KOPT-K1 (cell line): ENCODE measurements around the gene CRELD2.

Source experiments
- H3K27ac ChIP-seq: fragments of 200-600 bp; sonication (generic); 2 replicates; pipeline ENCODE4 v1.5.1; 2016; ENCODE audit warnings: antibody characterized with exemption, mild to moderate bottlenecking, low read depth, low read length; ENCODE audit not compliant: poor library complexity, severe bottlenecking
- H3K36me3 ChIP-seq: fragments of 200-600 bp; sonication (generic); 2 replicates; pipeline ENCODE4 v1.5.1; 2017; ENCODE audit warnings: antibody characterized with exemption, mild to moderate bottlenecking, low read length, moderate library complexity; ENCODE audit not compliant: insufficient read depth
- H3K9me3 ChIP-seq: fragments of 200-600 bp; sonication (generic); 2 replicates; pipeline ENCODE4 v1.5.1; 2017; ENCODE audit warnings: antibody characterized with exemption, low read length, mild to moderate bottlenecking; ENCODE audit not compliant: insufficient read depth, poor library complexity, severe bottlenecking

Gene CRELD2

DNA sequence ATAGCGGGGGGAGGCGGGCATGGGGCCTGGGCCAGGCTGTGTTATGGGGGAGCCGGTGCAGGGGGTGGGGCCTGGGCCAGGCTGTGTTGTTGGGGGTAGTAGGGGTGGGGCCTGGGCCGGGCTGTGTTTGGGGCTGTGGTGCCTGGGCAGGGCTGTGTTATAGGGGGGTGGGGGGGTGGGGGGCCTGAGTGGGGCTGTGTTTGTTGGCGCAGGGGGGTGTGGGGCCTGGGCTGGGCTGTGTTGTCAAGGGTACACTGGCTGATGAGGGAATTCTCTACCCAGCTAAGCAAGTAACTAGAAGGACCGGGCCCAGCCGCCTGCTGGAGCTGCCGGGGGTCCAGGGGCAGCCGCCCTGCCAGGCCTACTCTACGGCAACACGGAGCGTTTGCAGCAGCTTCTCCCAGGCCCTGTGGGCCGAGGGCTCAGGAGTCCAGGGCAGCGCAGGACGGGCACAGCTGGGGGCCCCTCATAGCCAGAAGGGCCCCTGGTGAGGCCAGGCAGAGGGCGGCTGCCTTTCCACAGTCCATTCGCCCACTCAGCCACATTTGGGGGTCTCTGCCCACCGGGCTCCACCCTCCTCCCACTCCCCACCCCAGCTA is 32.1 kb downstream of the CRELD2 start:
- Histone ChIP-seq H3K9me3 (no peaks in the 10 kb centered on the region), H3K36me3 (no peaks in the 10 kb centered on the region), H3K27ac (no peak overlapping the region)

GRCh38 chr22:49951000-49951677 is 32.7 kb downstream of the CRELD2 start:
- Histone ChIP-seq H3K9me3 (no peaks in the 10 kb centered on the region), H3K36me3 (no peaks in the 10 kb centered on the region), H3K27ac (no peak overlapping the region)

- Histone ChIP-seq H3K36me3 (no peaks in the 10 kb centered on the region), H3K27ac (no peak overlapping the region), H3K9me3 (no peaks in the 10 kb centered on the region)
Observed at GRCh38 chr22:49951678-49951985, 33.2 kb downstream of the CRELD2 start.

DNA sequence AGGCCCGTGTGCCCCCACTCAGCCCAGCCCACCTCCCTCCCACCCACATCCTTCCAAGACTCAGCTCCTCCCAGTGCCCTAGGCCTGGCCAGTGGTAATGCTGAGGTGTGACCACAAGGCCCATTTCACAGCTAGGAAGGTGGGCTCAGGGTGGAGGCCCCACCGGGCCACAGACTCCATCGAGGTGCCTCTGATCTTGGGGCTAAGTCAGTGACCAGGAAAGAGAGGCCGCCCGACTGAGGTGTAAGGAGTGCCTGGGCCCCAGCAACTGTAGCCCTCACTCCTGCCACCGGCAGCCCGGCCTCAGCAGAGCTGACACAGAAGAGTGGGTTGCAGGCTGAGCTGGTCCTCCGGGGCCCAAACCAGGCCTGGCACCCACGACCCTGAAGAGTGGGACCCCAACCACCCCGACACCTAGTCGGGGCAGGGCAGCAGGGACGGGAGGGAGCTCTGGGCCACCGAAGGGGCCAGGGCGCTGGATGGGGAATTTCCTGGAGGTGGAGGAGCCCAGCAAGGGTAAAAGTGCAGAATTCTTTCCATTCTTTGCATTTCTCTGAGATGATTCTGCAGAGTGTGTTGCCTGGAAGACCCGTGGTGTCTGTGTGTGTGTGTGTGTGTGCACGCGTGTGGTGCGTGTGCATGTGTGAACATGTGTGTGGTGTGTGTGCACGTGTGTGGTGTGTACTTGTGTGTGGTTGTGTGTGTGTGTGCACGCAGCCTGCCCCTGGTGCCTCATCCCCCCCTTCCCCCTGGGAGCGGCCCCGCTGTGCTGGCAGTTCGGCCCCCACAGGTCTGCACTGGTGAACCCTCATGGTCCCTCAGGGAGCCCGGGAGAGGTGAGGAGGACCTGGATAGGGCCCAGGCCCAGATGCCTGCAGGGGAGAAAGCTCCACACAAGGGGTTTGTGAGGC is 33.8 kb downstream of the CRELD2 start:
- Histone ChIP-seq H3K36me3 (no peaks in the 10 kb centered on the region), H3K27ac (no peak overlapping the region), H3K9me3 (no peaks in the 10 kb centered on the region)

GRCh38 chr22:49953027-49953679 is 34.7 kb downstream of the CRELD2 start:
- Histone ChIP-seq H3K9me3 (no peaks in the 10 kb centered on the region), H3K27ac (no peak overlapping the region), H3K36me3 (no peaks in the 10 kb centered on the region)

DNA sequence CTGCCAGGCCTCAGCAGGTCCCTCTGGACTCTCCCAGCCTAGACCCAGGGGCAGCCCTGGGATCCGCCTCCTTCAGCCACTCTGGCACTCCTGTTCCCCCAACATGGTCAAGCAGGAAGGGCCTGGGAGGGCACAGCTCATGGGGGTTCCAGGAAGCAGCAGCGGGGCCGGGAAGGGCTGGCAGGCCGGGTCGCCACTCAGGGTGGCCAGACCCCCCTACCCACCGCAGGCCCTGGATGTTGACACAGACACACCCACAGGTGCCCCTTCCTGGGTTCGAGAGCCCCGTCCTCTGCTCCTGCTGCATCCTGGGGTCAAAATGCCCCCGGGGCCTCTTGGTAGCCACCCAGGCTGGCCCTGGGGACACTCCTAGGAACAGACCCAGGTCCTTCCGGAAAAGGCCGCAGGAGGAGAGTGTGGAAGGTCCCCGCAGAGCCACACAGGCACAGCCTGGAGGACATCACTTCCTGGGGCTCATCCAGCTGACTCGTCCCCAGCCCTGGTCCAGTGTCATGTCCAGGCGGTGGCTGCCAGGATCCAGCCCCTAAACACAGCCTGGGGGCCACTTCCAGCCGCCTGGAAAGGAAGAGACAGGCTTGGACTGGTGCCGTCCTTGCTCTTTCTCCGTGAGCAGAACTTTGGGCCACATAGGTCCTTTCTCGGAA is 35.4 kb downstream of the CRELD2 start:
- H3K9me3 ChIP-seq, result no peaks in the 10 kb centered on the region
- H3K27ac ChIP-seq, result no peak overlapping the region
- no peaks in the 10 kb centered on the region for H3K36me3 ChIP-seq

GRCh38 chr22:49954354-49954753 is 35.9 kb downstream of the CRELD2 start:
- Histone ChIP-seq H3K27ac (no peak overlapping the region), H3K9me3 (no peaks in the 10 kb centered on the region), H3K36me3 (no peaks in the 10 kb centered on the region)

DNA sequence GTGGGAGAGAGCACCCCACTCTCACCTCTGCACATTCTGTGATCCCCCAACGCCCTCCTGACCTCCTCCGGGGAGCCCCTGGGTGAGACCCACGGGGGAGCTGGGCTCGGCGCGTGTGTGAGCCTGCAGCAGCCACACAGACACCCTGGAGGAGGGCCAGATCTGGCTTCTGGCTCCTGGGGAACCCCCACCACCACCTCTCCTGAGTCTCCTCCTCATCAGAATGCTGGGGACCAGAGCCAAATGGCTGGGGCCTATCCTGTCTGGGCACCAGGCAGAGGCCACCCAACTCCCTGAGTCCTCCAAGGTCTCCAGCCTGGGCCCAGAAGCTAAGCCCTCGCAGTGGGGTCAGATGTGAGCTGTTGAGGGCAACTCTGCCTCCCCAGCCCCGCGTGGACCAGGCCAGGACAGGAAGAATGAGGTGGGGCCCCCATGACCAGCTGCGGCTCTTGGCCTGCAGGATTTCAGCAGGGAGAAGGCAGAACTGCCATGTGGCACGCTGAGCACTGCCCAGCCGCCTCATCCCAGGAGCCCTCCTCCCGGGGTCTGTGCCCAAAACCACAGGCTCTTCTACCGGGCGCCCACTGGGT is 36.7 kb downstream of the CRELD2 start:
- H3K9me3 ChIP-seq, result no peaks in the 10 kb centered on the region
- H3K27ac ChIP-seq, result no peak overlapping the region
- no peaks in the 10 kb centered on the region for H3K36me3 ChIP-seq

GRCh38 chr22:49955581-49956417 is 37.4 kb downstream of the CRELD2 start:
- H3K27ac ChIP-seq, result no peak overlapping the region
- no peaks in the 10 kb centered on the region for H3K36me3 ChIP-seq
- no peaks in the 10 kb centered on the region for H3K9me3 ChIP-seq

- H3K9me3 ChIP-seq, result no peaks in the 10 kb centered on the region
- H3K36me3 ChIP-seq, result no peaks in the 10 kb centered on the region
- H3K27ac ChIP-seq, result no peak overlapping the region
Observed at GRCh38 chr22:49956418-49956770, 38.0 kb downstream of the CRELD2 start.

DNA sequence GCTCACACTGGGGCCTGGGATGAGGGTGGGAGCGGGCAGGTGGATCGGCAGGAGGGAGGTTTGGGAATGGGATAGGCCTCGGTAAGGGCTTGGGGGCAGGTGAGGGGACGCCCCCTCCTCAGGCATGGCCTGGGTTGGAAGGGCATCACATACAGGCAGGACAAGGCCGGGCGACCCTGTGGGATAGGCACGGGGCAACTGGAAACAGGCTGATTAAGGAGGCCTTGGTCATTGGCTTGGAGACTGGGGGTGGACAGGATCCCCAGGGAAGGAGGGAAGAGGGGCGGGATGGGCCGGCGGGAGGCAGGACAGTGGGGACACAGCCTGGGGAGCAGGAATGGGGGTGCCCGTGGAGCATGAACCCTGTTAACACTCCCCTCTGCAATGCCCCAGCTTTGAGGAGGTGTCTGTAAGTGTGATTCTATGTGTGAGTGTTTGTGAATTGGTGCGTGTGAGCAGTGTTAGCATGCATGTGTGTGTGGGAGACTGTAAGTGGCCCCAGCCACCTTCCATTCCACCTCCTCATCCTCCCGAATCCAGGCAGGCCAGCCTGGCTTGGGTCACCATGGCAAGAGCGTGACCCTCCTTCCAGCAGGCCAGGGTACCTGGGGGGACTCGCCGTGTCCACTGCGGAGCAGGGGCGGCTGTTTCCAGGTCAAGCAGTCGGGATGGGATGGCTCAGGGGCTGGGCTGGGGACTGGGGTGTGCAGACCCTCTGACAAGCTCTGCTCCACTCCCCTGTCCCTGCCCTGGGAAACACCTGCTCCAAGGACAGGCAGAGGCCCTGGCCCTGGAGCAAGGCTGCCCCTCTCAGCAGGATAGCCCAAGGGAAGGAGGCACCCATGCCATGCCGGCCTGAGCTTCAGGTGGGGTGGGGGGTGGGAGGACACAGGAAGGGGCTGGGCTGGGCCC is 38.7 kb downstream of the CRELD2 start:
- H3K9me3 ChIP-seq, result no peaks in the 10 kb centered on the region
- H3K27ac ChIP-seq, result no peak overlapping the region
- peaks cover 6% of the 10 kb centered on the region; the same call in 1 of the 2 replicates for H3K36me3 ChIP-seq

DNA sequence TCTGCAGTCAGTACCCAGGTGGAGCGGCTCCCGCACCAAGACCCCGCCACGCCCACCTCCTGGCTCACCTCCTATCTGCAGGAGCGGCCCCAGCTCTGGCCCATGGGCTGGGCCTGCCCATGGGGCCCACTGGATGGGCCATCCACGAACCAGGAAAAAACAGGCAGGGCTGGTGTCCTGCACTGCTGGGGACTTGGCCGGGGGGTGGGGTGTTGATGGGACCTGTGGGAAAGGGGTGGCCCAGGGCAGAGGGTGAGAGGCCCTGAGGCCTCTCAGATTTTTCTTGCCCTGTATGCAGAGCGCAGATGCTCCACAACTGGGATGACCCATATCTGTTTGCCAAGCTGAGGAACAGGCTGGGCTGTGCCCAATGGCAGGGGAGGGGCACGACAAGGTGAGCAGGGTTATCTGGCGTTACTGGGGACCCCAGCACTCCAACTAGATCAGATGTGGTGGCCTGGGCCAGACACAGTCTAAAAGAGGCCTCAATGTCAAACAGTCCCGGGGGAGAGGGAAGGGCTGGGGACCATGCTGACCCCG is 39.5 kb downstream of the CRELD2 start:
- Histone ChIP-seq H3K9me3 (no peaks in the 10 kb centered on the region), H3K27ac (no peak overlapping the region), H3K36me3 (peaks cover 12% of the 10 kb centered on the region)

- Histone ChIP-seq H3K36me3 (peaks cover 18% of the 10 kb centered on the region), H3K9me3 (no peaks in the 10 kb centered on the region), H3K27ac (no peak overlapping the region)
Observed at GRCh38 chr22:49958366-49958921, 40.0 kb downstream of the CRELD2 start.
